Left lung (tissue), 10 donors: ENCODE data around the gene MYH3. TPM values are rescaled to one million over a fixed set of nuclear protein-coding genes. Genes with fewer than 3 reads are reported as not detected.

Experiments used
- ATAC-seq: fragments of 200-7000 bp; cut with Tn5 transposase; one replicate; pipeline ENCODE4 v1.9.1; 2020; ENCODE audit warnings: moderate library complexity
- DNase-seq, 4 donors: peaks; one replicate each; pipeline ENCODE4 v3.0.0-alpha.2; 2013 to 2020
- H3K27ac ChIP-seq, 2 donors: fragments of 200-600 bp; sonication (generic) in 1 of 2; one replicate each; pipeline versions ENCODE4 v1.5.0 to v1.8.0; 2020 to 2021
- H3K27me3 ChIP-seq, 2 donors: fragments of 200-600 bp; sonication (generic) in 1 of 2; one replicate each; pipeline versions ENCODE4 v1.5.0 to v1.8.0; 2020 to 2021
- H3K36me3 ChIP-seq, 2 donors: fragments of 200-600 bp; sonication (generic) in 1 of 2; one replicate each; pipeline versions ENCODE4 v1.5.0 to v1.8.0; 2020 to 2021
- H3K4me1 ChIP-seq, 2 donors: fragments of 200-600 bp; one replicate each; pipeline ENCODE4 v1.8.0; 2021
- H3K4me3 ChIP-seq, 2 donors: fragments of 200-600 bp; sonication (generic) in 1 of 2; one replicate each; pipeline versions ENCODE4 v1.5.0 to v1.8.0; 2020 to 2021; ENCODE audit warnings: mild to moderate bottlenecking in 1 of 2
- H3K9me3 ChIP-seq, 2 donors: fragments of 200-600 bp; sonication (generic) in 1 of 2; one replicate each; pipeline versions ENCODE4 v1.5.0 to v1.8.0; 2020 to 2021
- intact Hi-C, 2 donors: fragments of 100-400 bp; cut with DNase I; formaldehyde crosslinking; loops; one replicate each; pipeline versions ENCODE4 v1.11.2 to v1.14.2; 2022
- polyA plus RNA-seq, 6 donors: library from polyadenylated mRNA; unstranded; fragments of 120-200 nt; gene quantifications; one replicate each; pipeline ENCODE4 v1.2.1, GENCODE V29; 2013; ENCODE audit not compliant: insufficient read length in 6 of 6
- total RNA-seq, 2 donors: library from RNA; stranded (reverse); fragmentation: NEBNext Ultra II Directional; extraction: Animal tissue kit (Norgen Biotek cat#: 25700); gene quantifications; one replicate each; pipeline ENCODE4 v1.2.1, GENCODE V29; 2021
- TF ChIP-seq, protein P1 (sequence below), 2 donors: fragments of 200-600 bp; sonication (generic) in 1 of 2; IDR thresholded peaks; one replicate each; pipeline versions ENCODE4 v1.5.0 to v1.8.0; 2021; ENCODE audit warnings: antibody characterized with exemption in 2 of 2
- donor health status: DM: no; HTN: yes; CAD: no.
- donor health status: DM: no; HTN: no; CAD: no.

The MYH3 gene
- total and polyA plus RNA-seq, 8 donors = 1.5 to 7.1 (median 4.1) TPM

DNA sequence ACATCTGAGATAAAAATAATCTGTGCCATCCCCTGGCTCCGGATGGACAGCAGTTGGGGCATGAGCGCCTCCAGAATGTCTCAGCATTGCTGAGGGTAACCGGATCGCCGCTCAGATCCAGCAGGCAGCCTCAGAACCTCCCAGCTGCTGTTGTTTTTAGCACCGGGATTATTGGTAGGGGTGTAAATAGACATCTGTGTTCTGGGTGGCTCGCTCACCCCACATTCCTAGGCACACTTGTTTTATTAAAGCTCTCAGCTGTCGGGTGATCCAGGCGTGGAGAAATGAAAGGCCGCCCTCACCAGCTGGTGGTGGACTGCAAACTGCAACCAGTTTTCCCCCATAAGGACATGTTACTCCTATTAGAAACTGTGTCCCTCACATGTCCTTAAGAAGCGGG lies 32.1 kb downstream of the MYH3 start:
- DNase-seq = no peak
- ATAC-seq = no peak
- Histone ChIP-seq H3K27me3 (no peaks in the 10 kb centered on the region), H3K36me3 (peaks cover 0 to 9% of the 10 kb centered on the region in 2 donors), H3K9me3 (no peaks in the 10 kb centered on the region), H3K4me1 (no peaks in the 10 kb centered on the region), H3K27ac (no peak overlapping the region), H3K4me3 (no peak overlapping the region)
- TF ChIP-seq, protein P1, sequence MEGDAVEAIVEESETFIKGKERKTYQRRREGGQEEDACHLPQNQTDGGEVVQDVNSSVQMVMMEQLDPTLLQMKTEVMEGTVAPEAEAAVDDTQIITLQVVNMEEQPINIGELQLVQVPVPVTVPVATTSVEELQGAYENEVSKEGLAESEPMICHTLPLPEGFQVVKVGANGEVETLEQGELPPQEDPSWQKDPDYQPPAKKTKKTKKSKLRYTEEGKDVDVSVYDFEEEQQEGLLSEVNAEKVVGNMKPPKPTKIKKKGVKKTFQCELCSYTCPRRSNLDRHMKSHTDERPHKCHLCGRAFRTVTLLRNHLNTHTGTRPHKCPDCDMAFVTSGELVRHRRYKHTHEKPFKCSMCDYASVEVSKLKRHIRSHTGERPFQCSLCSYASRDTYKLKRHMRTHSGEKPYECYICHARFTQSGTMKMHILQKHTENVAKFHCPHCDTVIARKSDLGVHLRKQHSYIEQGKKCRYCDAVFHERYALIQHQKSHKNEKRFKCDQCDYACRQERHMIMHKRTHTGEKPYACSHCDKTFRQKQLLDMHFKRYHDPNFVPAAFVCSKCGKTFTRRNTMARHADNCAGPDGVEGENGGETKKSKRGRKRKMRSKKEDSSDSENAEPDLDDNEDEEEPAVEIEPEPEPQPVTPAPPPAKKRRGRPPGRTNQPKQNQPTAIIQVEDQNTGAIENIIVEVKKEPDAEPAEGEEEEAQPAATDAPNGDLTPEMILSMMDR (IDR thresholded peaks at IDR 0.05) = no peak
- intact Hi-C loops = loop anchor here in 1 of 2 donors (10.0 kb wide), 1 partner anchor 700 kb away; no protein-coding TSS in a partner anchor

DNA sequence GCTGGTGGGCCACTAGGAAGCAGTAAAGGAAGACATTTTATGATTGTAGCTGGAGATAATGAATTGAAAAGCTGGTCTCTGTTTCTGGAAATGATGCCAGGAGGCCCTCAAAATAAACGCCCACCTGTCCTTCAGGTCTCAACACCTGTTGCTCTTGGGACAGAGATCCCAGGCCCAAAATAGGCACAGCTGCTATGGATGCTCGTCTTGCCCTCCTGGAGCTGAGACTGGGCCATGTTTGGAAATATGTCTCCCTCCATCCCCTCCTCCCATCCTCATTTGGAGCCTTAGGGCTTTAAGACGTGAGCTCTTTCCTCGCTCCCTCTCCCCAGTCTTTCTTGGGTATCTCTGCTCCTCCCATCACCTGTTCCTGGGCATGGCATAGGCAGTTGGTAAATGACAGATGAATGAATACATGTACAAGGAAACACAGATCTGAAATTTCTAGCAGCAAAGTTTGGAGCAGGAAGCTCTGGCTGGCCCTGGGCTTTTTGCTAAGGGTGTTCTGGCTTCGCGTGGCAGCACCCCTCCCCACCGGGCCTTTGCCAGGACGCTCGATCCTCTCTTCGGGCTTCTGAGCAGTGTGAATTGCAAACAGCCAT lies 33.3 kb downstream of the MYH3 start:
- H3K27ac ChIP-seq = no peak overlapping the region
- ATAC-seq = no peak
- no peaks in the 10 kb centered on the region for H3K4me1 ChIP-seq
- H3K9me3 ChIP-seq = no peaks in the 10 kb centered on the region
- DNase-seq = no peak
- intact Hi-C loops = loop anchor here in 1 of 2 donors (10.0 kb wide), 1 partner anchor 699 kb away; no protein-coding TSS in a partner anchor
- TF ChIP-seq, protein P1 (IDR thresholded peaks at IDR 0.05) = no peak
- H3K4me3 ChIP-seq = no peak overlapping the region
- no peaks in the 10 kb centered on the region for H3K36me3 ChIP-seq
- H3K27me3 ChIP-seq = no peaks in the 10 kb centered on the region

DNA sequence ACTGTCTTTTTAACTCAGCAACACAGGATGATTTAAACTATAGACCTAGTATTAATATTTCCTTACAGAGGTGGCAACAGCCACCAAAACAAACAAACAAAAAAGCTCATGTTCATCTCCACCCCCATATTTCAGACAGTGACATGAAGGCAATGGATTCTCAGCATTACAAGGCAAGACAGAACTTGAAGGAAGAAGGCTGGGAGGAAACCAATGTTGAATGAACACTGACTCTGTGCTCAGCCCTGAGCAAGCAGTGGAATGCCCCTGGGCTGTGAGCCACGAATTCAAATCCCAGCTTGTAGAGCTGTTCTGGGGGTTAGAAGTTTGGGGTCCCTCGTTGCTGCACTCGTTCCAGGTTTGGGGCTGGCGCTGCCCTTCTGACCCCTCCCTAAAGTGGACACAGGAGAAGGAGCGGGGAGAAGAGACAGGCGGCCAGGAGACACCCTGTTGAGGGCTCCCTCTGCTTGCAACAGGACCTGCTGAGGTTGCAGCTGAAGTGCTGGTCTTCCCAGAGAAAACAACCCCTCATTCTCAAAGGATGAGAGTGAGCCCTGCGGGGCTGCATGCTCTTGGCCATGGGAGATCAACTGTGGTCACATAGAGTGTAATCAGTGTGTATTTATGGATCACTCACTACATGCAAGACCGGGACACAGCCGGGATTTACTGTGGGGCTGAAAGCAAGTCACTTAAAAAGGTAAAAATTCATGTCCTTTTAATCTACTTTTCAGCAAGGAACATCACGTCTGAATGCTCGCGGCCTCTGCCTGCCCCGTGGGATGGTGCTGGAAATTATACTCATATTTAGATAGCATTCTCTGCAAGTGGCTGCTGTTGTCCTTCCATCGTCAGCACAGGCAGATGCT lies 34.3 kb downstream of the MYH3 start:
- no peaks in the 10 kb centered on the region for H3K36me3 ChIP-seq
- H3K27me3 ChIP-seq = no peaks in the 10 kb centered on the region
- no peak overlapping the region for H3K27ac ChIP-seq
- DNase-seq (no peak), ATAC-seq (no peak)
- no peaks in the 10 kb centered on the region for H3K4me1 ChIP-seq
- intact Hi-C loops = loop anchor here in 1 of 2 donors (10.0 kb wide), 1 partner anchor 698 kb away; no protein-coding TSS in a partner anchor
- no peak overlapping the region for H3K4me3 ChIP-seq
- H3K9me3 ChIP-seq = no peaks in the 10 kb centered on the region
- TF ChIP-seq, protein P1 (IDR thresholded peaks at IDR 0.05) = no peak

DNA sequence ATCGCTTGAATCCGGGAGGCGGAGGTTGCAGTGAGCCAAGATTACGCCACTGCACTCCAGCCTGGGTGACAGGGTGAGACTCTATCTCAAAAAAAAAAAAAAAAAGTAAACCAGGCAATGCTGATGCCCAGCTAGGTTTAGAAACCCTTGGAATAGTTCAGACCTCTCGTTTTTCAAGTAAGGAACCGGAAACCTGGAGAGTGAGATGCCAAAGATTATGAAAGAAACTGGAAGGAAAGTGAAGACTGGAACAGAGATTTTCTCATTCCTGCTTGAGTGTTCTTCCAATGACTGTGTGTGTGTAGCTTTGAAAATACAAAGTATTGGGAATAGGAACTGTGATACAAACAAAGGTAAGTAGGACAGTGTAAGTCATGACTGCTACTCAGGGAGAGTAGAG lies 35.7 kb downstream of the MYH3 start:
- Histone ChIP-seq H3K9me3 (no peaks in the 10 kb centered on the region), H3K36me3 (no peaks in the 10 kb centered on the region), H3K27ac (no peak overlapping the region), H3K27me3 (no peaks in the 10 kb centered on the region), H3K4me3 (no peak overlapping the region), H3K4me1 (no peaks in the 10 kb centered on the region)
- TF ChIP-seq, protein P1 (IDR thresholded peaks at IDR 0.05) = no peak
- intact Hi-C loops = loop anchor here in 1 of 2 donors (10.0 kb wide), 1 partner anchor 697 kb away; no protein-coding TSS in a partner anchor
- no peak for DNase-seq
- no peak for ATAC-seq

DNA sequence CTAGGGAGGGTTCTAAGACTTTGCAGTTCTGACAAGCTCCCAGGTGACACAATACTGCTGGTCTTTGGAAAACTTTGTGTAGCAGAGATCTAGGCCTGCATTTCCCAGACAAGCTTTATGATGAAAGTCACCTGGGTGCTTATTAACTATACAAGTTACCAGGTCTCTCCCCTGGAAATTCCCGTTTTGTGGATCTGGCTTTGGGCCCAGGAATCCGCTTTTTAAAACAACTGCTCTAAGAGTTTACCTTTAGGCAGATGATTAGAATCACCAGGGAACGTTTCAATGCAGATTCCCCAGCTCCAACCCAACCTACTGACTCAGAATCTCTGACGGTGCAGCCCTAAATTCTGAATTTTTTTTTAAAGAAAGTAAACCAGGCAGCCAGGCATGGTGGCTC lies 36.3 kb downstream of the MYH3 start:
- no peak overlapping the region for H3K27ac ChIP-seq
- no peak for DNase-seq
- no peak for ATAC-seq

More for the DNA sequence above, 36.3 kb downstream of the MYH3 start:
- Histone ChIP-seq H3K9me3 (no peaks in the 10 kb centered on the region), H3K36me3 (no peaks in the 10 kb centered on the region), H3K27me3 (no peaks in the 10 kb centered on the region), H3K4me1 (no peaks in the 10 kb centered on the region), H3K4me3 (no peak overlapping the region)
- intact Hi-C loops = loop anchor here in 1 of 2 donors (10.0 kb wide), 1 partner anchor 696 kb away; no protein-coding TSS in a partner anchor
- TF ChIP-seq, protein P1 (IDR thresholded peaks at IDR 0.05) = no peak
